B cell (primary cell): Measurements from ENCODE around the gene MAN1A1. TPM values are rescaled to one million over a fixed set of nuclear protein-coding genes. Genes with fewer than 3 reads are reported as not detected.

Experiments
- ATAC-seq: fragments of 200-7000 bp; cut with Tn5 transposase; one replicate; pipeline ENCODE4 v1.10.0; 2021; ENCODE audit warnings: low read depth, mild to moderate bottlenecking, moderate number of reproducible peaks, moderate library complexity
- CTCF ChIA-PET: fragments of 350-600 bp; sonication (Branson Sonifier 250); formaldehyde crosslinking; loops from one replicate; lab custom pipeline; 2021; ENCODE audit warnings: antibody characterized with exemption, inconsistent platforms; lab: Charles Lee
- POLR2A ChIA-PET: fragments of 350-600 bp; sonication (Branson Sonifier 250); formaldehyde crosslinking; loops from one replicate; lab custom pipeline; 2021; ENCODE audit warnings: antibody characterized with exemption; lab: Charles Lee
- DNase-seq: peaks from one replicate; pipeline ENCODE4 v3.0.0; 2013
- H2AFZ ChIP-seq: 2 replicates; pipeline ENCODE4 v1.6.1; 2012; ENCODE audit warnings: mild to moderate bottlenecking, low read depth, low read length; ENCODE audit not compliant: insufficient read depth, poor library complexity, severe bottlenecking
- H3K27ac ChIP-seq, 2 donors: 1 replicate in 1 of 2; 2 replicates in 1 of 2; pipeline ENCODE4 v1.5.1; 2012 to 2013; ENCODE audit warnings: low read length in 2 of 2, mild to moderate bottlenecking in 2 of 2, moderate library complexity in 1 of 2
- H3K27me3 ChIP-seq, 4 experiments: fragments of 200-600 bp in 1 of 4; sonication (generic) in 1 of 4; replicated peaks in 1 of 4; 1 replicate in 2 of 4; 2 replicates in 2 of 4; pipeline versions ENCODE4 v1.6.1 to v1.7.0; 2013 to 2016; ENCODE audit warnings: low read length in 3 of 4, mild to moderate bottlenecking in 2 of 4, mixed read lengths in 1 of 4, moderate library complexity in 1 of 4; ENCODE audit not compliant: insufficient read depth in 4 of 4, control insufficient read depth in 3 of 4; ENCODE audit errors: control extremely low read depth in 1 of 4
- H3K36me3 ChIP-seq, 2 experiments: replicated peaks in 1 of 2; 1 replicate in 1 of 2; 2 replicates in 1 of 2; pipeline versions ENCODE4 v1.6.1 to v1.7.1; 2013; ENCODE audit warnings: low read length in 1 of 2; ENCODE audit not compliant: insufficient read depth in 2 of 2, control insufficient read depth in 1 of 2; ENCODE audit errors: control extremely low read depth in 1 of 2, extremely low read depth in 1 of 2
- H3K4me1 ChIP-seq, 2 donors: fragments of 200-600 bp in 1 of 2; sonication (generic) in 1 of 2; 1 replicate in 1 of 2; 2 replicates in 1 of 2; pipeline versions ENCODE4 v1.5.1 to v1.6.1; 2013 to 2017; ENCODE audit warnings: low read length in 2 of 2; ENCODE audit not compliant: control insufficient read depth in 2 of 2, insufficient read depth in 2 of 2
- H3K4me2 ChIP-seq: replicated peaks from 2 replicates; pipeline ENCODE3; 2012; ENCODE audit warnings: mild to moderate bottlenecking, low read depth, low read length; ENCODE audit not compliant: poor library complexity, severe bottlenecking
- H3K4me3 ChIP-seq, 5 experiments: fragments of 200-600 bp in 1 of 5; sonication (generic) in 1 of 5; 1 replicate in 3 of 5; 2 replicates in 2 of 5; pipeline versions ENCODE4 v1.5.1 to v1.7.0; 2011 to 2016; ENCODE audit warnings: low read length in 4 of 5, mild to moderate bottlenecking in 4 of 5, low read depth in 2 of 5, control low read depth in 1 of 5, moderate library complexity in 1 of 5; ENCODE audit not compliant: insufficient read depth in 1 of 5; ENCODE audit errors: control extremely low read depth in 1 of 5, extremely low read depth in 1 of 5
- H3K79me2 ChIP-seq: fragments of 200-600 bp; sonication (generic); one replicate; pipeline ENCODE4 v1.6.0; 2016; ENCODE audit warnings: low read length; ENCODE audit not compliant: control insufficient read depth, insufficient read depth
- H3K9ac ChIP-seq: fragments of 200-600 bp; sonication (generic); 2 replicates; pipeline ENCODE4 v1.6.1; 2017; ENCODE audit warnings: mild to moderate bottlenecking, low read length, moderate library complexity
- H3K9me3 ChIP-seq, 3 donors: one replicate each; pipeline versions ENCODE4 v1.6.1 to v1.7.1; 2013; ENCODE audit warnings: low read length in 2 of 3; ENCODE audit not compliant: control insufficient read depth in 2 of 3, insufficient read depth in 1 of 3; ENCODE audit errors: control extremely low read depth in 1 of 3
- H4K20me1 ChIP-seq: 2 replicates; pipeline ENCODE4 v1.6.0; 2012; ENCODE audit warnings: mild to moderate bottlenecking, low read length; ENCODE audit not compliant: insufficient read depth, control insufficient read depth, poor library complexity, severe bottlenecking
- H3K27ac Mint-ChIP-seq: one replicate; pipeline ENCODE4 v1.8.0; 2021; ENCODE audit warnings: mixed read lengths
- H3K27me3 Mint-ChIP-seq: one replicate; pipeline ENCODE4 v1.8.0; 2021; ENCODE audit warnings: mixed read lengths
- H3K4me1 Mint-ChIP-seq: one replicate; pipeline ENCODE4 v1.8.0; 2021; ENCODE audit warnings: mixed read lengths
- H3K4me3 Mint-ChIP-seq: one replicate; pipeline ENCODE4 v1.8.0; 2021; ENCODE audit warnings: mixed read lengths
- H3K9me3 Mint-ChIP-seq: one replicate; pipeline ENCODE4 v1.8.0; 2022; ENCODE audit warnings: mixed read lengths; ENCODE audit not compliant: insufficient read depth
- CTCF ChIP-seq: fragments of 200-600 bp; IDR thresholded peaks from one replicate; pipeline ENCODE4 v1.8.0; 2022; ENCODE audit warnings: antibody characterized with exemption, mild to moderate bottlenecking
- EZH2 ChIP-seq: IDR thresholded peaks from 2 replicates; pipeline ENCODE4 v1.6.1; 2012; ENCODE audit warnings: borderline replicate concordance, low read depth, mild to moderate bottlenecking, moderate library complexity, low read length; ENCODE audit not compliant: insufficient read depth, poor library complexity, severe bottlenecking
- WGBS: methylation state at CpG from one replicate; pipeline ENCODE4 v1.1.5; 2013; ENCODE audit warnings: missing lambda C conversion rate; ENCODE audit not compliant: insufficient coverage; 5-methylcytosine and 5-hydroxymethylcytosine counted together
- intact Hi-C: fragments of 100-400 bp; cut with micrococcal nuclease; formaldehyde crosslinking; loops from one replicate; pipeline ENCODE4 v1.10.0; 2022
- polyA plus RNA-seq: library from polyadenylated mRNA; depleted of rRNA; stranded (reverse); fragments of >200 nt; gene quantifications from 2 replicates; pipeline ENCODE4 v1.2.3, GENCODE V29; 2012
- total RNA-seq, 2 donors: library from RNA; stranded (reverse); fragments of 120-200 nt in 1 of 2; gene quantifications; 1 replicate in 1 of 2; 2 replicates in 1 of 2; pipeline versions ENCODE4 v1.2.3 to v1.2.4, GENCODE V29; 2013 to 2022

Gene MAN1A1
- total and polyA plus RNA-seq, 2 donors (not counting 1 experiment from before 2014, with no cell fraction given): 5.1 to 31.7 TPM

- no peak overlapping the region for H3K4me3 ChIP-seq
- H2AFZ ChIP-seq: no peak overlapping the region
- Mint-ChIP-seq H3K4me3 (no peak overlapping the region), H3K27me3 (no peaks in the 10 kb centered on the region), H3K4me1 (peaks cover 20% of the 10 kb centered on the region), H3K27ac (no peak overlapping the region), H3K9me3 (peaks cover 2% of the 10 kb centered on the region)
- ATAC-seq (no peak), DNase-seq (no peak)
- peaks cover 9% of the 10 kb centered on the region for H3K79me2 ChIP-seq
- intact Hi-C loops: no loop called here
- ChIA-PET POLR2A (no interaction called here), CTCF (no interaction called here)
- WGBS: 100% methylated on average over 3 of the region's 4 CpGs
- H4K20me1 ChIP-seq: no peaks in the 10 kb centered on the region
- H3K27me3 ChIP-seq: no peaks in the 10 kb centered on the region
- TF ChIP-seq CTCF: no peak
- no peak for TF ChIP-seq EZH2
- H3K4me1 ChIP-seq: peaks cover 3 to 12% of the 10 kb centered on the region in 2 donors
- H3K9ac ChIP-seq: no peak overlapping the region
- no peak overlapping the region for H3K27ac ChIP-seq
- no peak overlapping the region for H3K4me2 ChIP-seq
- H3K36me3 ChIP-seq: no peaks in the 10 kb centered on the region
- H3K9me3 ChIP-seq: no peaks in the 10 kb centered on the region
These were observed 11.6 kb upstream of the MAN1A1 start for GRCh38 chr6:119361209-119361608.

GRCh38 chr6:119360262-119360915 is 10.8 kb upstream of the MAN1A1 start:
- Histone ChIP-seq H2AFZ (no peak overlapping the region), H3K4me1 (peaks cover 3 to 15% of the 10 kb centered on the region in 2 donors), H3K79me2 (peaks cover 16% of the 10 kb centered on the region), H3K27me3 (no peaks in the 10 kb centered on the region), H4K20me1 (no peaks in the 10 kb centered on the region), H3K9me3 (no peaks in the 10 kb centered on the region), H3K4me3 (no peak overlapping the region), H3K9ac (no peak overlapping the region), H3K36me3 (no peaks in the 10 kb centered on the region), H3K27ac (no peak overlapping the region), H3K4me2 (no peak overlapping the region)
- TF ChIP-seq EZH2: no peak
- no peak for TF ChIP-seq CTCF
- H3K27ac Mint-ChIP-seq: no peak overlapping the region
- peaks cover 26% of the 10 kb centered on the region for H3K4me1 Mint-ChIP-seq
- CTCF ChIA-PET: no interaction called here
- POLR2A ChIA-PET: no interaction called here
- no peak for DNase-seq
- 48% methylated on average over 3 of the region's 4 CpGs for WGBS
- H3K4me3 Mint-ChIP-seq: no peak overlapping the region
- H3K27me3 Mint-ChIP-seq: no peaks in the 10 kb centered on the region
- H3K9me3 Mint-ChIP-seq: peaks cover 2% of the 10 kb centered on the region
- intact Hi-C loops: no loop called here
- ATAC-seq: no peak
